IPS-18a (cell line): ENCODE data around the gene UBA3.

Experiments
- H3K27ac ChIP-seq: one replicate; pipeline ENCODE4 v1.5.1; 2013; ENCODE audit warnings: low read length
- H3K27me3 ChIP-seq: one replicate; pipeline ENCODE4 v1.6.1; 2013; ENCODE audit warnings: mild to moderate bottlenecking, low read length; ENCODE audit not compliant: control insufficient read depth, insufficient read depth
- H3K36me3 ChIP-seq: one replicate; pipeline ENCODE4 v1.6.1; 2013; ENCODE audit warnings: low read depth, low read length; ENCODE audit not compliant: control insufficient read depth
- H3K4me1 ChIP-seq: one replicate; pipeline ENCODE4 v1.6.1; 2013; ENCODE audit warnings: low read depth, low read length; ENCODE audit not compliant: control insufficient read depth
- H3K4me3 ChIP-seq: one replicate; pipeline ENCODE4 v1.5.1; 2013; ENCODE audit warnings: low read length
- H3K9ac ChIP-seq: one replicate; pipeline ENCODE4 v1.6.1; 2013; ENCODE audit warnings: mild to moderate bottlenecking, low read length, moderate library complexity
- H3K9me3 ChIP-seq: one replicate; pipeline ENCODE4 v1.6.1; 2013; ENCODE audit warnings: low read depth, low read length; ENCODE audit not compliant: control insufficient read depth

Gene UBA3

GRCh38 chr3:69097407-69098086 is 17.4 kb upstream of the UBA3 start:
- Histone ChIP-seq H3K4me1 (peaks cover 5% of the 10 kb centered on the region), H3K9me3 (no peaks in the 10 kb centered on the region), H3K9ac (no peak overlapping the region), H3K27me3 (no peaks in the 10 kb centered on the region), H3K4me3 (no peak overlapping the region), H3K27ac (no peak overlapping the region), H3K36me3 (no peaks in the 10 kb centered on the region)

- H3K36me3 ChIP-seq: no peaks in the 10 kb centered on the region
- H3K9me3 ChIP-seq: no peaks in the 10 kb centered on the region
- no peak overlapping the region for H3K4me3 ChIP-seq
- H3K27me3 ChIP-seq: no peaks in the 10 kb centered on the region
- no peak overlapping the region for H3K9ac ChIP-seq
- no peak overlapping the region for H3K27ac ChIP-seq
- H3K4me1 ChIP-seq: peaks cover 11% of the 10 kb centered on the region
Observed at GRCh38 chr3:69096299-69096698, 16.1 kb upstream of the UBA3 start.

GRCh38 chr3:69095636-69096035 is 15.5 kb upstream of the UBA3 start:
- Histone ChIP-seq H3K9me3 (no peaks in the 10 kb centered on the region), H3K4me3 (no peak overlapping the region), H3K9ac (no peak overlapping the region), H3K36me3 (no peaks in the 10 kb centered on the region), H3K27me3 (no peaks in the 10 kb centered on the region), H3K27ac (no peak overlapping the region), H3K4me1 (peaks cover 11% of the 10 kb centered on the region)

- Histone ChIP-seq H3K27me3 (no peaks in the 10 kb centered on the region), H3K36me3 (no peaks in the 10 kb centered on the region), H3K27ac (no peak overlapping the region), H3K4me1 (peaks cover 15% of the 10 kb centered on the region), H3K4me3 (no peak overlapping the region), H3K9me3 (no peaks in the 10 kb centered on the region), H3K9ac (no peak overlapping the region)
Observed at GRCh38 chr3:69094467-69095205, 14.5 kb upstream of the UBA3 start.

GRCh38 chr3:69092030-69092516 is 11.9 kb upstream of the UBA3 start:
- Histone ChIP-seq H3K4me3 (no peak overlapping the region), H3K4me1 (peaks cover 20% of the 10 kb centered on the region), H3K36me3 (no peaks in the 10 kb centered on the region), H3K27me3 (no peaks in the 10 kb centered on the region), H3K9me3 (no peaks in the 10 kb centered on the region), H3K27ac (no peak overlapping the region), H3K9ac (no peak overlapping the region)

GRCh38 chr3:69091389-69092029 is 11.3 kb upstream of the UBA3 start:
- H3K4me3 ChIP-seq: no peak overlapping the region
- no peaks in the 10 kb centered on the region for H3K27me3 ChIP-seq
- no peak overlapping the region for H3K27ac ChIP-seq
- no peaks in the 10 kb centered on the region for H3K9me3 ChIP-seq
- H3K4me1 ChIP-seq: peaks cover 20% of the 10 kb centered on the region
- H3K9ac ChIP-seq: no peak overlapping the region
- H3K36me3 ChIP-seq: no peaks in the 10 kb centered on the region

- Histone ChIP-seq H3K9me3 (no peaks in the 10 kb centered on the region), H3K9ac (no peak overlapping the region), H3K4me3 (no peak overlapping the region), H3K36me3 (no peaks in the 10 kb centered on the region), H3K4me1 (peaks cover 20% of the 10 kb centered on the region), H3K27ac (no peak overlapping the region), H3K27me3 (no peaks in the 10 kb centered on the region)
Observed at GRCh38 chr3:69090021-69090420, 9.9 kb upstream of the UBA3 start.

GRCh38 chr3:69088063-69088462 is 7.9 kb upstream of the UBA3 start:
- no peak overlapping the region for H3K4me3 ChIP-seq
- no peaks in the 10 kb centered on the region for H3K36me3 ChIP-seq
- H3K27me3 ChIP-seq: no peaks in the 10 kb centered on the region
- peaks cover 20% of the 10 kb centered on the region for H3K4me1 ChIP-seq
- H3K9ac ChIP-seq: no peak overlapping the region
- H3K9me3 ChIP-seq: no peaks in the 10 kb centered on the region
- H3K27ac ChIP-seq: no peak overlapping the region

- Histone ChIP-seq H3K4me1 (peaks cover 18% of the 10 kb centered on the region), H3K27me3 (no peaks in the 10 kb centered on the region), H3K4me3 (no peak overlapping the region), H3K27ac (no peak overlapping the region), H3K9me3 (no peaks in the 10 kb centered on the region), H3K9ac (no peak overlapping the region), H3K36me3 (no peaks in the 10 kb centered on the region)
Observed at GRCh38 chr3:69087030-69087791, 7.0 kb upstream of the UBA3 start.

GRCh38 chr3:69085833-69086722 is 5.9 kb upstream of the UBA3 start:
- Histone ChIP-seq H3K4me1 (peaks cover 14% of the 10 kb centered on the region), H3K9me3 (no peaks in the 10 kb centered on the region), H3K27ac (no peak overlapping the region), H3K27me3 (no peaks in the 10 kb centered on the region), H3K4me3 (peak overlapping the region; percentile 89), H3K36me3 (no peaks in the 10 kb centered on the region), H3K9ac (peak overlapping the region; percentile 43)
